Osteoblast (primary cell): ENCODE measurements around the gene SCN7A. TPM values are rescaled to one million over a fixed set of nuclear protein-coding genes. Genes with fewer than 3 reads are reported as not detected.
A peak's percentile ranks its signal among the peaks of the same experiment; 100 is the strongest.

Experiments used
- DNase-seq: peaks from one replicate; pipeline ENCODE4 v3.0.0; 2011; ENCODE audit warnings: low spot score, mixed read lengths; ENCODE audit not compliant: insufficient read length; ENCODE audit errors: missing footprints
- H2AFZ ChIP-seq: 2 replicates; pipeline ENCODE4 v1.6.0; 2011; ENCODE audit warnings: mild to moderate bottlenecking, low read length
- H3K27ac ChIP-seq: 2 replicates; pipeline ENCODE4 v1.5.1; 2011; ENCODE audit warnings: mild to moderate bottlenecking, low read depth, low read length, moderate library complexity
- H3K27me3 ChIP-seq: 2 replicates; pipeline ENCODE4 v1.6.0; 2012; ENCODE audit warnings: mild to moderate bottlenecking, control low read depth, inconsistent platforms, low read length, moderate library complexity; ENCODE audit not compliant: insufficient read depth
- H3K36me3 ChIP-seq: 2 replicates; pipeline ENCODE4 v1.5.1; 2011; ENCODE audit warnings: mild to moderate bottlenecking, low read length, control low read depth, moderate library complexity; ENCODE audit not compliant: insufficient read depth
- H3K4me1 ChIP-seq: 2 replicates; pipeline ENCODE4 v1.5.1; 2011; ENCODE audit warnings: mild to moderate bottlenecking, low read length, control low read depth, moderate library complexity; ENCODE audit not compliant: insufficient read depth
- H3K4me2 ChIP-seq: 2 replicates; pipeline ENCODE4 v1.6.0; 2011; ENCODE audit warnings: mild to moderate bottlenecking, low read length; ENCODE audit not compliant: insufficient read depth
- H3K4me3 ChIP-seq: fragments of 200-600 bp; sonication (generic); 3 replicates; pipeline ENCODE4 v1.5.1; 2012; ENCODE audit warnings: mild to moderate bottlenecking, low read length, inconsistent platforms; ENCODE audit not compliant: insufficient read depth
- H3K79me2 ChIP-seq: 2 replicates; pipeline ENCODE4 v1.6.0; 2012; ENCODE audit warnings: mild to moderate bottlenecking, low read length, control low read depth, inconsistent platforms; ENCODE audit not compliant: insufficient read depth
- H3K9me3 ChIP-seq: 2 replicates; pipeline ENCODE4 v1.5.1; 2011; ENCODE audit warnings: low read depth, low read length, control low read depth
- H4K20me1 ChIP-seq: 2 replicates; pipeline ENCODE4 v1.6.0; 2012; ENCODE audit warnings: mild to moderate bottlenecking, low read length, control low read depth; ENCODE audit not compliant: insufficient read depth
- total RNA-seq: library from RNA; depleted of rRNA; stranded (reverse); fragments of >200 nt; gene quantifications from 2 replicates; pipeline ENCODE4 v1.2.3, GENCODE V29; 2012
- TF ChIP-seq, protein P1 (sequence below): IDR thresholded peaks from 2 replicates; pipeline ENCODE4 v1.5.1; 2011; ENCODE audit warnings: mild to moderate bottlenecking, low read depth, low read length, moderate library complexity; ENCODE audit errors: extremely low read depth

SCN7A gene
- not detected in 2 replicates for total RNA-seq

- no peaks in the 10 kb centered on the region for H4K20me1 ChIP-seq
- H3K27me3 ChIP-seq = no peaks in the 10 kb centered on the region
- H3K79me2 ChIP-seq = no peaks in the 10 kb centered on the region
- H3K4me2 ChIP-seq = peak within 1 kb of the TSS; percentile 13
- no peaks in the 10 kb centered on the region for H3K9me3 ChIP-seq
- H3K27ac ChIP-seq = no peak within 1 kb of the TSS
- H3K36me3 ChIP-seq = no peaks in the 10 kb centered on the region
- H2AFZ ChIP-seq = peak within 1 kb of the TSS; percentile 14
- no peaks in the 10 kb centered on the region for H3K4me1 ChIP-seq
- DNase-seq = no peak
- no peak within 1 kb of the TSS for H3K4me3 ChIP-seq
- TF ChIP-seq, protein P1, sequence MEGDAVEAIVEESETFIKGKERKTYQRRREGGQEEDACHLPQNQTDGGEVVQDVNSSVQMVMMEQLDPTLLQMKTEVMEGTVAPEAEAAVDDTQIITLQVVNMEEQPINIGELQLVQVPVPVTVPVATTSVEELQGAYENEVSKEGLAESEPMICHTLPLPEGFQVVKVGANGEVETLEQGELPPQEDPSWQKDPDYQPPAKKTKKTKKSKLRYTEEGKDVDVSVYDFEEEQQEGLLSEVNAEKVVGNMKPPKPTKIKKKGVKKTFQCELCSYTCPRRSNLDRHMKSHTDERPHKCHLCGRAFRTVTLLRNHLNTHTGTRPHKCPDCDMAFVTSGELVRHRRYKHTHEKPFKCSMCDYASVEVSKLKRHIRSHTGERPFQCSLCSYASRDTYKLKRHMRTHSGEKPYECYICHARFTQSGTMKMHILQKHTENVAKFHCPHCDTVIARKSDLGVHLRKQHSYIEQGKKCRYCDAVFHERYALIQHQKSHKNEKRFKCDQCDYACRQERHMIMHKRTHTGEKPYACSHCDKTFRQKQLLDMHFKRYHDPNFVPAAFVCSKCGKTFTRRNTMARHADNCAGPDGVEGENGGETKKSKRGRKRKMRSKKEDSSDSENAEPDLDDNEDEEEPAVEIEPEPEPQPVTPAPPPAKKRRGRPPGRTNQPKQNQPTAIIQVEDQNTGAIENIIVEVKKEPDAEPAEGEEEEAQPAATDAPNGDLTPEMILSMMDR = no peak
These were observed at the start of gene SCN7A for GRCh38 chr2:166494140-166494624. SCN7A (minus strand) TSS chr2:166494249; CDS start chr2:166477696, 16,553 bp downstream.

GRCh38 chr2:166539340-166540162, 45.5 kb upstream of the SCN7A start:
- Histone ChIP-seq H3K4me1 (no peaks in the 10 kb centered on the region), H3K4me2 (peak overlapping the region; percentile 57), H3K9me3 (no peaks in the 10 kb centered on the region), H3K36me3 (no peaks in the 10 kb centered on the region), H3K27ac (no peak overlapping the region), H4K20me1 (no peaks in the 10 kb centered on the region), H3K27me3 (no peaks in the 10 kb centered on the region), H3K4me3 (no peak overlapping the region), H3K79me2 (no peaks in the 10 kb centered on the region), H2AFZ (no peak overlapping the region)
- no peak for DNase-seq
- TF ChIP-seq, protein P1 = peak; percentile 83

- H3K27me3 ChIP-seq = no peaks in the 10 kb centered on the region
- H3K4me1 ChIP-seq = no peaks in the 10 kb centered on the region
- no peaks in the 10 kb centered on the region for H4K20me1 ChIP-seq
- H3K9me3 ChIP-seq = no peaks in the 10 kb centered on the region
- H3K4me3 ChIP-seq = no peak overlapping the region
- TF ChIP-seq, protein P1 = no peak
- no peak overlapping the region for H3K27ac ChIP-seq
- H3K4me2 ChIP-seq = no peak overlapping the region
- H3K36me3 ChIP-seq = no peaks in the 10 kb centered on the region
- H2AFZ ChIP-seq = no peak overlapping the region
- DNase-seq = no peak
- no peaks in the 10 kb centered on the region for H3K79me2 ChIP-seq
These were observed 42.1 kb upstream of the SCN7A start for GRCh38 chr2:166536111-166536510.

DNA sequence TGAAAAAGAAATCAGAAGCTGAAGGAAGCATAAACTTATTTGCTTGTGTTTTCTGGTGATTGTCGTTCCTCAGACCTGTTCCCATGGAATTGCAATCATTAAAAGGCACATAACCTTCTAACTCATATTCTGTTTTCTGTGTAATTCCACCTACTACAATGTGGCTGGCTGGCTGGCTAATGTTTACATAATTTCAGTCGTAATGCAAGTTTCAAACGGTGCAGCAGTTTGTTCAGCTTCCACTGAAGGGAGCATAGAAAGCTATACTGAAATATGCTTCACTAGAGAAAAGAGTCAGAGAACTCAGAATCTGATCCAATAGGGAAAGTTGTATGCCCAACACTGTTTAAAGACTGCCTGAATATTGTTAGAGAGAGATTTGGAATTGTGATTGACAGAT, 27.1 kb upstream of the SCN7A start:
- no peak overlapping the region for H3K4me3 ChIP-seq
- H3K36me3 ChIP-seq = no peaks in the 10 kb centered on the region
- TF ChIP-seq, protein P1 = no peak
- H3K79me2 ChIP-seq = no peaks in the 10 kb centered on the region
- H4K20me1 ChIP-seq = no peaks in the 10 kb centered on the region
- no peaks in the 10 kb centered on the region for H3K4me1 ChIP-seq
- no peak for DNase-seq
- H2AFZ ChIP-seq = no peak overlapping the region
- no peak overlapping the region for H3K4me2 ChIP-seq
- no peak overlapping the region for H3K27ac ChIP-seq
- no peaks in the 10 kb centered on the region for H3K9me3 ChIP-seq
- no peaks in the 10 kb centered on the region for H3K27me3 ChIP-seq
